ENCODE data around the gene BMP6. TPM values are rescaled to one million over a fixed set of nuclear protein-coding genes. Genes with fewer than 3 reads are reported as not detected.

BMP6 gene
- total and polyA plus RNA-seq, 2 of the 4 experiments (the other 2 are of a cell fraction) = 0.18 to 0.19 TPM

GRCh38 chr6:7836371-7837026, 110.6 kb downstream of the BMP6 start:
- H3K56ac ChIP-seq (ENCODE audit: extremely low read depth, insufficient read depth, low read length) = no peak overlapping the region
- no peak overlapping the region for H2AK5ac ChIP-seq (ENCODE audit: low read depth, low read length)
- H2BK15ac ChIP-seq (ENCODE audit: low read depth, low read length) = no peak overlapping the region
- no peaks in the 10 kb centered on the region for H3K79me1 ChIP-seq (ENCODE audit: low read depth in 1 of 2, low read length in 2 of 2)
- no peaks in the 10 kb centered on the region for H3K9me1 ChIP-seq (ENCODE audit: insufficient read depth, low read length)
- WGBS, 2 experiments (ENCODE audit: extremely low coverage in 2 of 2, insufficient read length in 1 of 2) = 100% methylated on average over 1 of the region's 4 CpGs
- no peak overlapping the region for H2BK20ac ChIP-seq (ENCODE audit: low read depth, low read length)
- dilution Hi-C loops (cut with HindIII; ENCODE audit: low sequenced_read_pairs, unreplicated experiment) (no loop called here), intact Hi-C loops (cut with micrococcal nuclease) (no loop called here), in situ Hi-C loops (cut with MboI; ENCODE audit: low sequenced_read_pairs) (no loop called here)
- no peak for DNase-seq
- no peak for ATAC-seq (ENCODE audit: low read depth)
- H4K8ac ChIP-seq (ENCODE audit: low read depth in 2 of 2, low read length in 2 of 2) = no peak overlapping the region
- no peak overlapping the region for H4K91ac ChIP-seq (ENCODE audit: insufficient read depth, low read depth, low read length)
- ChIA-PET CTCF (no interaction called here), POLR2A (ENCODE audit: unreplicated experiment) (no interaction called here)
- H4K5ac ChIP-seq (ENCODE audit: low read depth, low read length) = no peak overlapping the region
- no TSS peak for BruUV-seq (replicated peaks)
- no peak overlapping the region for H3K4me2 ChIP-seq (ENCODE audit: low read depth, low read length)
- H2BK5ac ChIP-seq (ENCODE audit: low read depth, low read length, poor library complexity, severe bottlenecking) = no peak overlapping the region
- no peak overlapping the region for H3K27ac ChIP-seq (ENCODE audit: insufficient read depth, low read length)
- H3K23ac ChIP-seq (ENCODE audit: low read depth, low read length) = no peak overlapping the region
- H3K14ac ChIP-seq (replicated peaks; ENCODE audit: low read depth, low read length) = no peak overlapping the region
- H3K4ac ChIP-seq (ENCODE audit: low read depth, low read length) = no peak overlapping the region
- H3K4me1 ChIP-seq (ENCODE audit: control insufficient read depth, insufficient read depth, low read length) = peaks cover 8% of the 10 kb centered on the region; the same call in 1 of the 2 replicates
- no peak for TF ChIP-seq SMC3 (IDR thresholded peaks at IDR 0.05; ENCODE audit: low read depth, low read length)
- no peak for TF ChIP-seq MXI1 (IDR thresholded peaks at IDR 0.05; ENCODE audit: borderline replicate concordance, low read depth, low read length)
- TF ChIP-seq RFX5 (IDR thresholded peaks at IDR 0.05; ENCODE audit: low read depth, low read length) = no peak
- TF ChIP-seq ELK1 (IDR thresholded peaks at IDR 0.05; ENCODE audit: borderline replicate concordance, low read depth, low read length) = no peak
- TF ChIP-seq RCOR1 (IDR thresholded peaks at IDR 0.05; ENCODE audit: insufficient replicate concordance, low read length) = no peak
- TF ChIP-seq BHLHE40 (IDR thresholded peaks at IDR 0.05; ENCODE audit: low read depth, low read length) = no peak
- H2AK9ac ChIP-seq (replicated peaks; ENCODE audit: low read depth, low read length, poor library complexity) = no peak overlapping the region
- no peaks in the 10 kb centered on the region for H3K9me3 ChIP-seq (ENCODE audit: control insufficient read depth, insufficient read depth, low read length)
- H3K9ac ChIP-seq (ENCODE audit: low read depth, low read length) = no peak overlapping the region
- H3K18ac ChIP-seq (ENCODE audit: low read depth, low read length) = no peak overlapping the region
- no peaks in the 10 kb centered on the region for H4K20me1 ChIP-seq (ENCODE audit: insufficient read depth, low read length)
- H3K4me3 ChIP-seq (ENCODE audit: insufficient read depth, low read depth, low read length) = no peak overlapping the region
- H3K27me3 ChIP-seq (ENCODE audit: control insufficient read depth, insufficient read depth, low read length) = 0 out of 2 replicates have a peak, but pooled peaks cover 2% of the 10 kb centered on the region
- H2AFZ ChIP-seq (replicated peaks; ENCODE audit: low read length, poor library complexity) = no peak overlapping the region
- no peaks in the 10 kb centered on the region for H3K36me3 ChIP-seq (ENCODE audit: control insufficient read depth, insufficient read depth, low read length)
- H2BK120ac ChIP-seq (ENCODE audit: low read depth, low read length) = no peak overlapping the region
